ENCODE measurements around the gene TBC1D20. TPM values are rescaled to one million over a fixed set of nuclear protein-coding genes. Genes with fewer than 3 reads are reported as not detected.

Gene TBC1D20
- total RNA-seq, 1 experiment from 2014 or later: 32.5 TPM

DNA sequence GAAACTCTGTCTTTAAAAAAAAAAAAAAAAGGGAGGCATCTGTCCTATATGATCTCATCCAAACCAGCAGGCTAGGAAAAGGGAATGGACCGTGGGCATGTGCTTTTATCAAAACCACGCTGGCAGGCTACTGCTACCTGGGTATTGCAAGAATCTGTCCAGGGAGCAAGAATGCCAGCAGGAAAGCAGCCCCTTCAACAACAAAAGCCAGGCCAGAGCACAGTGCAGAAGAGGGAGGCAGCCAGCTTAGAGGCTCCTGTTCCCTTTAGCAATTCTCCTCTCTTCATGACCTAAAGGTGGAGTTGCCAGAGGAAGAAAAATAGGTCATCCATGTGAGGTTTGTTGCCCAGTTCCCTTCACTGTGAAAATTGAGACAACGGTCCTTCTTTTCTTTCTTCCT is 18.2 kb downstream of the TBC1D20 start:
- no peak for DNase-seq (ENCODE audit: unreplicated experiment)
- H3K27me3 Mint-ChIP-seq (ENCODE audit: insufficient read depth, unreplicated experiment): no peaks in the 10 kb centered on the region
- peaks cover 86% of the 10 kb centered on the region for H3K36me3 Mint-ChIP-seq (ENCODE audit: insufficient read depth, unreplicated experiment)
- intact Hi-C loops (cut with micrococcal nuclease): no loop called here
- TSS peak; percentile 6 for BruUV-seq (replicated peaks)
- POLR2A ChIA-PET: interaction anchor here (2.2 to 8.3 kb wide), 2 partner anchors 17 to 61 kb away, joined by 7 to 44 read pairs; partner anchors contain the start of gene TBC1D20
- no peaks in the 10 kb centered on the region for H3K9me3 Mint-ChIP-seq (ENCODE audit: unreplicated experiment)
- H3K4me1 Mint-ChIP-seq (ENCODE audit: insufficient read depth, unreplicated experiment): peaks cover 11% of the 10 kb centered on the region
- H3K4me3 Mint-ChIP-seq (ENCODE audit: unreplicated experiment): no peak overlapping the region
- TF ChIP-seq, protein P1, sequence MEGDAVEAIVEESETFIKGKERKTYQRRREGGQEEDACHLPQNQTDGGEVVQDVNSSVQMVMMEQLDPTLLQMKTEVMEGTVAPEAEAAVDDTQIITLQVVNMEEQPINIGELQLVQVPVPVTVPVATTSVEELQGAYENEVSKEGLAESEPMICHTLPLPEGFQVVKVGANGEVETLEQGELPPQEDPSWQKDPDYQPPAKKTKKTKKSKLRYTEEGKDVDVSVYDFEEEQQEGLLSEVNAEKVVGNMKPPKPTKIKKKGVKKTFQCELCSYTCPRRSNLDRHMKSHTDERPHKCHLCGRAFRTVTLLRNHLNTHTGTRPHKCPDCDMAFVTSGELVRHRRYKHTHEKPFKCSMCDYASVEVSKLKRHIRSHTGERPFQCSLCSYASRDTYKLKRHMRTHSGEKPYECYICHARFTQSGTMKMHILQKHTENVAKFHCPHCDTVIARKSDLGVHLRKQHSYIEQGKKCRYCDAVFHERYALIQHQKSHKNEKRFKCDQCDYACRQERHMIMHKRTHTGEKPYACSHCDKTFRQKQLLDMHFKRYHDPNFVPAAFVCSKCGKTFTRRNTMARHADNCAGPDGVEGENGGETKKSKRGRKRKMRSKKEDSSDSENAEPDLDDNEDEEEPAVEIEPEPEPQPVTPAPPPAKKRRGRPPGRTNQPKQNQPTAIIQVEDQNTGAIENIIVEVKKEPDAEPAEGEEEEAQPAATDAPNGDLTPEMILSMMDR (IDR thresholded peaks at IDR 0.05; ENCODE audit: unreplicated experiment): no peak
- CTCF ChIA-PET: interaction anchor here (0.7 to 2.7 kb wide), 5 partner anchors 9 to 295 kb away, joined by 3 to 15 read pairs (median 6); no protein-coding TSS in a partner anchor
- H3K27ac Mint-ChIP-seq (ENCODE audit: low read depth, unreplicated experiment): no peak overlapping the region

DNA sequence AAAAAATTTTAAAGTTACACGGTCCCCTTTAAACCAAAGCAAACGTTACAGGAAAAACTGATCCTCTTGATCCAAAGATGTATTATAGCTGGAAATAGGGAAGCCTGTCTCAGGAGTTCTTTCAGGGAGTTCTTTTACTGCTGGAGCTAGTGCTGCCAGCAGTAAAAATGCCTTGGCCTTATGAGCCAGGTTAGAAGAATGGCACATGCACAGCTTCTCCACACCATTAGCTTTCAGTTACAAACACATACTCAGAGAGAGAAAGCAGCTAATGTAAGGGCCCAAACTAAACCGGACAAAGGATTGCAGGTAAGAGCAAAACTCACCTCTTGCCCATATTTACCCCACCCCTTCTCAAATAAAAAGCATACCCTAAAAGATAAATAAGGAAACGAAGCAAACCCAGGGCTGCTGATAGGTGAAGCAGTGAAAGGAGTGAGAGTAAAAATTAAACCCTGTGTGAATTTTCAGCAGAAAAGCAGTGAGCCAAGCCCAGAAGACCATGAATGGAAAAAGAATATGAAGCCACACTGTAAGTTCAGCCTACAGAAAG is 19.0 kb downstream of the TBC1D20 start:
- H3K9me3 Mint-ChIP-seq (ENCODE audit: unreplicated experiment): no peaks in the 10 kb centered on the region
- POLR2A ChIA-PET: interaction anchor here (2.2 to 8.3 kb wide), 2 partner anchors 11 to 18 kb away, joined by 10 to 44 read pairs; partner anchors contain the start of gene TBC1D20
- peaks cover 11% of the 10 kb centered on the region for H3K4me1 Mint-ChIP-seq (ENCODE audit: insufficient read depth, unreplicated experiment)
- CTCF ChIA-PET: interaction anchor here (0.7 to 2.7 kb wide), 4 partner anchors 11 to 90 kb away, joined by 3 to 15 read pairs (median 6); no protein-coding TSS in a partner anchor
- H3K4me3 Mint-ChIP-seq (ENCODE audit: unreplicated experiment): no peak overlapping the region
- no peak overlapping the region for H3K27ac Mint-ChIP-seq (ENCODE audit: low read depth, unreplicated experiment)
- no TSS peak for BruUV-seq (replicated peaks)
- peaks cover 93% of the 10 kb centered on the region for H3K36me3 Mint-ChIP-seq (ENCODE audit: insufficient read depth, unreplicated experiment)
- DNase-seq (ENCODE audit: unreplicated experiment): no peak
- TF ChIP-seq, protein P1 (IDR thresholded peaks at IDR 0.05; ENCODE audit: unreplicated experiment): no peak
- intact Hi-C loops (cut with micrococcal nuclease): no loop called here
- no peaks in the 10 kb centered on the region for H3K27me3 Mint-ChIP-seq (ENCODE audit: insufficient read depth, unreplicated experiment)

DNA sequence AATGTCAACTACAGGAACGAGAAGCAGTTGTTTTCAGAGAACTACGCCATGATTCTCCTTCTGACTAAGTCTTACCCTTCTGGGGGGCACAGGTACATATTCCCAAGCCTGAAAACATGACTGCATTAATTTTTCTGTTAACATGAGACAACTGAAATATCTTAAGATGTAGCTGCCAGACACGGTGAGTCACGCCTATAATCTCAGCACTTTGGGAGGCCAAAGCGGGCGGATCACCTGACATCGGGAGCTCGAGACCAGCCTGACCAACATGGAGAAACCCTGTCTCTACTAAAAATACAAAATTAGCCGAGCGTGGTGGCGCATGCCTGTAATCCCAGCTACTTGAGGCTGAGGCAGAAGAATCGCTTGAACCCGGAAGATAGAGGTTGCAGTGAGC is 21.7 kb downstream of the TBC1D20 start:
- intact Hi-C loops (cut with micrococcal nuclease): no loop called here
- Mint-ChIP-seq H3K27me3 (ENCODE audit: insufficient read depth, unreplicated experiment) (no peaks in the 10 kb centered on the region), H3K36me3 (ENCODE audit: insufficient read depth, unreplicated experiment) (peaks cover 97% of the 10 kb centered on the region), H3K4me1 (ENCODE audit: insufficient read depth, unreplicated experiment) (peaks cover 11% of the 10 kb centered on the region), H3K27ac (ENCODE audit: low read depth, unreplicated experiment) (no peak overlapping the region), H3K4me3 (ENCODE audit: unreplicated experiment) (no peak overlapping the region), H3K9me3 (ENCODE audit: unreplicated experiment) (no peaks in the 10 kb centered on the region)
- ChIA-PET CTCF (no interaction called here), POLR2A (interaction anchor here (0.5 kb wide), 1 partner anchor 329 kb away, joined by 4 read pairs; no protein-coding TSS in a partner anchor)
- DNase-seq (ENCODE audit: unreplicated experiment): no peak
- BruUV-seq (replicated peaks): no TSS peak
- TF ChIP-seq, protein P1 (IDR thresholded peaks at IDR 0.05; ENCODE audit: unreplicated experiment): no peak

DNA sequence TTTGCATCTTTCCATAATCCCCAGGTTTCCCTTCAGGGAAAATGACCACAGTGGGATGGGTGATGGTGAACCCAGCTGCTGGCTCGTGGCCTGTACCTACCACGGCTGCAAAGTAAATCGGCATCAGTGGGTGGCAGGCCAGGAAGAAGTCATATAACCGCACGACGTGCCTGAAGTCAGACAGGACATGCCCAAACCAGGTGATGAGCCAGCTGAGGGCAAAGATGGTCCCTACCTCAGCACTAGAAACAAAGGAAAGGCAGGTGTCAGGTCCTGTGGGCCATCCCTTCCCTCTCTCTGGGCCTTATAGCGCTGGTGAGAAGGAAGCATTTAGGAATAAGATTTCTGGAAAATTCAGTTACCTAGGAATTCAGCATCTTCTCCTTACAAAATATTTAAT is 22.2 kb downstream of the TBC1D20 start:
- Mint-ChIP-seq H3K9me3 (ENCODE audit: unreplicated experiment) (no peaks in the 10 kb centered on the region), H3K27me3 (ENCODE audit: insufficient read depth, unreplicated experiment) (no peaks in the 10 kb centered on the region), H3K36me3 (ENCODE audit: insufficient read depth, unreplicated experiment) (peaks cover 97% of the 10 kb centered on the region), H3K27ac (ENCODE audit: low read depth, unreplicated experiment) (no peak overlapping the region), H3K4me1 (ENCODE audit: insufficient read depth, unreplicated experiment) (peaks cover 7% of the 10 kb centered on the region), H3K4me3 (ENCODE audit: unreplicated experiment) (no peak overlapping the region)
- TF ChIP-seq, protein P1 (IDR thresholded peaks at IDR 0.05; ENCODE audit: unreplicated experiment): no peak
- no TSS peak for BruUV-seq (replicated peaks)
- ChIA-PET CTCF (interaction anchor here (0.7 kb wide), 1 partner anchor 18 kb away, joined by 4 read pairs; no protein-coding TSS in a partner anchor), POLR2A (interaction anchor here (0.5 kb wide), 1 partner anchor 330 kb away, joined by 4 read pairs; no protein-coding TSS in a partner anchor)
- no peak for DNase-seq (ENCODE audit: unreplicated experiment)
- intact Hi-C loops (cut with micrococcal nuclease): no loop called here
